ENCODE results near the gene ECE1. TPM values are rescaled to one million over a fixed set of nuclear protein-coding genes. Genes with fewer than 3 reads are reported as not detected.
A peak's percentile ranks its signal among the peaks of the same experiment; 100 is the strongest.

ECE1 gene
- total RNA-seq, 1 donor from 2014 or later = 139 TPM

DNA sequence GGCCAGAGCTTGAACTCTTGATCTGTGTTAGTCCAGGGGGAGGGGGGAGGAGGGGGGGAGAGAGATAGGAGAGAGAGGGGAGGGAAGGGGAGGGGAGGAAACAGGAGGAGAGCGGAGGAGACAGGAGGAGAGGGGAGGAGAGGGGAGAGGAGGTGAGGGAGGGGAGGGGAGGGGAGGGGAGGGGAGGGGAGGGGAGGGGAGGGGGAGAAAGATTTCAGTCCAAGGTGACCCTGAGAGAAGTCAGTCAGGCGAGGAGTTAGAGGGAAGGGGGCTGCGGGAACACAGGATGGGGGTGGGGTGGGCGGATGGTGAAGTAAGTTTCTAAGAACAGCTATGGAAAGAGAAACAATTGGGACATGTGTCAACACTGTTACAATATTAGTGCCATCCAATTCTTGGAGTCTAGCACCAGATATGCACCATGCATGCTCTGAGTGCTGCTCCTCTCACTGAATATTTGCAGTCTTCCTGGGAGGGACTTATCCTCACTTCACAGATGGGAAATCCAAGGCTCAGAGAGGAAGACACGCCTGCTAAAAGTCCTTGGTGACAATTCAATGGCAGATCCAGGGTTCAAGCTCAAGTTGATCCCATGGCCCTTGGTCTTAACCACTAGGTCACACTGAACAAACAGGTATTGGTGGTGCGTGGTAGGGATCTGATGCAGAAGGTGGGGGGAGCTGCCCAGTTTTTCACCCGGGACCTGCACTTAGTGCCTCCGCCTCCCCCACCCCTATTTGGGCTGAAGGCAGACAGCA, 42.5 kb upstream of the ECE1 start:
- Mint-ChIP-seq H3K4me1 (ENCODE audit: low read depth) (peaks cover 80% of the 10 kb centered on the region), H3K9me3 (no peaks in the 10 kb centered on the region), H3K27me3 (ENCODE audit: insufficient read depth) (no peaks in the 10 kb centered on the region), H3K36me3 (ENCODE audit: low read depth) (peaks cover 30% of the 10 kb centered on the region), H3K27ac (peak overlapping the region; percentile 70), H3K4me3 (peak overlapping the region; percentile 54)
- DNase-seq (ENCODE audit: low spot score) = no peak
- intact Hi-C loops (cut with micrococcal nuclease) = no loop called here

DNA sequence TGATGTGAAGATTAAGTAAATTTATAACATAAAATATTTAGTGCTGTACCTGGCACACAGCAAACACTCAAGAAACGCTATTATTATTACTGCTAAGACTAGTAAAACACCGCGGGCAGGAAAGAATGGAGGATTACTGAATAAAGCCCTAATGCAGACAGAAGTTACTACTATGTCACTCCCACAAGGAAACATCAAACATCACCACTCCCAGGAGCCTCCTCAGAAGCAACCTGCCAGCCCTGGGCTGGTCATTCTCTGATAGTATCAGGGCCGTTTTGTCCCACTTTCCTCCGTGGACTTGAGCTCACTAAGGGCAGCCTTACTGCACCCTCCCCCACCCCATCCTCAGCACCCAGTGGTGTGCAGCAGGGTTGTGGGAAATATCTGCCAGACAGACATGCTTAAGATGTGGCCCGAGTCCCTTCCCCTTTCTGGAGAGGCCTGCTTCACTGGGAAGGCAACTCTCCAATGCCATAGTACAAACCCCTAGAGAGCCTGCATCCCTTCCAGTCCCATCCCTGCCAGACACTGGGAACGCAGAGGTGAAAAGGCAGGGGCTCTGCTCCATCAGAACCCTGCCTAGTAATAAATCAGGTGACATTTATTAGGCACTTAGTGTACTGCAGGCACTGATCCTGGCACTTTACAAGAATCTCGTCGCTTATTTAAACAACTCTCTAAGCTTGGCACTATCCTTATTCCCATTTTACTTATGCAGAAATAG, 41.7 kb upstream of the ECE1 start:
- DNase-seq (ENCODE audit: low spot score) = no peak
- peak overlapping the region; percentile 44 for H3K27ac Mint-ChIP-seq
- H3K27me3 Mint-ChIP-seq (ENCODE audit: insufficient read depth) = no peaks in the 10 kb centered on the region
- no peaks in the 10 kb centered on the region for H3K9me3 Mint-ChIP-seq
- intact Hi-C loops (cut with micrococcal nuclease) = no loop called here
- H3K36me3 Mint-ChIP-seq (ENCODE audit: low read depth) = peaks cover 28% of the 10 kb centered on the region
- H3K4me3 Mint-ChIP-seq = no peak overlapping the region
- peaks cover 80% of the 10 kb centered on the region for H3K4me1 Mint-ChIP-seq (ENCODE audit: low read depth)

DNA sequence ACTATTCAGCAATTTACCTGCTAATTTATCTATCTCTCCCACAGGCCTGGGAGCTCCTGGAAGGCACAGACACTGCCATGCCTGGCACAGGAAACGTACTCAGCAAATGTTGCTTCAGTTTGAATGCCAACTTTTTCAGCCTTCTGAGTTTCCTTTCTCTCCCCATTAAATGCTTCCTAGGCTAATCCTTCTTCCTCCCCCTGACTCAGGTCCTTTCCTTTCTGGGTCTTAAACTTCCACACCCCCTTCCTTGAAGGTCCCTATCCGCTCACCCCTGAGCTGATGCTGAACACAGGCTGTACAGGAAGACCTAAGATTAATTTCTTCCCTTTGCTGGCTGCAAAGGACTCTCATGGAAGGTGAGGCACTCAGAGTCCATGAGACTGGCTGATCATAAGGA, 40.3 kb upstream of the ECE1 start:
- Mint-ChIP-seq H3K4me1 (ENCODE audit: low read depth) (peaks cover 83% of the 10 kb centered on the region), H3K9me3 (no peaks in the 10 kb centered on the region), H3K36me3 (ENCODE audit: low read depth) (peaks cover 33% of the 10 kb centered on the region), H3K27me3 (ENCODE audit: insufficient read depth) (no peaks in the 10 kb centered on the region), H3K4me3 (peak overlapping the region; percentile 26), H3K27ac (peak overlapping the region; percentile 66)
- DNase-seq (ENCODE audit: low spot score) = no peak
- intact Hi-C loops (cut with micrococcal nuclease) = no loop called here

DNA sequence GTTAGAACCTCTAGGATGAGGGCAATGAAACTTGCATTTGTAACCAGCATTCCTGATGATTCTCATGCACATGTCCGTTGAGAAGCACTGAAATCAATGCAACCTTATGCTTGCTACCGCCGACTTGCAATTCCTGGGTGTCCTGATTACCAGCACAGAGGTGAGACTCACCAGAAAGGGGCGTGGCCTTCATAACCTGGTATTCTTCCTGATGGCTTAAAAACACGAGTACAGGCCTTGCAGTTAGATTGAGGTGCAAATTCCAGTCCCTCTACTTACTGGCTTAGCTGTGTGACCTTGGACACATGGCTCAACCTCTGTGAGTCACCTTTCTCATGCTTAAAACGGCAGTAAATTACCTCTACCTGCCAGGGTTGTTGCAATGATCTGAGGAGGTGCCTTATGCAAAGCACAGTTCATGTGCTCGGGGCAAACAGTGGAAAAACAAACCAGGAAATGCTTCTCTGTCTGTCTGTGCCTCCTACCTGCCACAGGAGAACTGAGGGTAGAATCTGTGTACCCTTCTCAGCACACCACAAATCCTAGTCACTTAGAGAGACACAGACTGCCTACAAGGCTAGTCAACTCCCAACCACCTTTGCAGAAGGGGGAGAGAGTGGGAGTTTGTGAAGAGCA, 39.1 kb upstream of the ECE1 start:
- no peak for DNase-seq (ENCODE audit: low spot score)
- Mint-ChIP-seq H3K9me3 (no peaks in the 10 kb centered on the region), H3K36me3 (ENCODE audit: low read depth) (peaks cover 38% of the 10 kb centered on the region), H3K4me1 (ENCODE audit: low read depth) (peaks cover 83% of the 10 kb centered on the region), H3K27ac (peak overlapping the region; percentile 84), H3K27me3 (ENCODE audit: insufficient read depth) (peaks cover under 1% of the 10 kb centered on the region), H3K4me3 (peak overlapping the region; percentile 50)
- intact Hi-C loops (cut with micrococcal nuclease) = loop anchor here (1.0 to 10.0 kb wide), 2 partner anchors 36 to 445 kb away; no protein-coding TSS in a partner anchor

DNA sequence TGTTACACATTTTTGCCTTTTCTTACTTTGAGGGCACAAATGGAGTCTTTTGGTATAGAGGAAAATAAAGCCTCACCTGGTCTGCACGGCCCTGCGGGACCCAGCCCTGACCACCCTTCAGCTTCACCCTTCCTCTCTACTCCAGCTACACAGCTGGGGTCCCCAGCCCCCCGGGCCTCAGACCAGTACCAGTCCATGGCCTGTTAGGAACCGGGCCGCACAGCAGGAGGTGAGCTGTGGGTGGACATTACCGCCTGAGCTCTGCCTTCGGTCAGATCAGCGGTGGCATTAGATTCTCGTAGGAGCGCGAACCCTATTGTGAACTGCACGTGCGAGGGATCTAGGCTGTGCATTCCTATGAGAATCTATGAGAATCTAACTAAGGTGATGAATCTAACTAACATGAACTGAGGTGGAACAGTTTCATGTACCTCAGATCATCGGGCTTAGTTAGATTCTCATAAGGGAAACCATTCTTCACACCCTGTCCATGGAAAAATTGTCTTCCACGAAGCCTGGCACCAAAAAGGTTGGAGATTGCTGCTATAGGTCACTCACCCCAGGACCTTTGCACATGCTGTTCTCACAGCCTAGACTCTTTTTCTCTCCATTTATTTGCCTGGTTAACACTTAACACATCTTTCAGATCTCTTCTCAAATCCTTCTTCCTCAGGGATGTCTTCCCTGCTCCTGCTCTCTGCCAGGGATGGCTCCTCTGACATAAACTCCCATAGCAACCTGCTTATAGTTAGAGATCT, 37.5 kb upstream of the ECE1 start:
- no peak overlapping the region for H3K4me3 Mint-ChIP-seq
- H3K9me3 Mint-ChIP-seq = no peaks in the 10 kb centered on the region
- peaks cover 34% of the 10 kb centered on the region for H3K36me3 Mint-ChIP-seq (ENCODE audit: low read depth)
- H3K4me1 Mint-ChIP-seq (ENCODE audit: low read depth) = peaks cover 86% of the 10 kb centered on the region
- H3K27me3 Mint-ChIP-seq (ENCODE audit: insufficient read depth) = peaks cover 2% of the 10 kb centered on the region
- no peak for DNase-seq (ENCODE audit: low spot score)
- intact Hi-C loops (cut with micrococcal nuclease) = loop anchor here (10.0 kb wide), 1 partner anchor 447 kb away; no protein-coding TSS in a partner anchor
- peak overlapping the region; percentile 77 for H3K27ac Mint-ChIP-seq

DNA sequence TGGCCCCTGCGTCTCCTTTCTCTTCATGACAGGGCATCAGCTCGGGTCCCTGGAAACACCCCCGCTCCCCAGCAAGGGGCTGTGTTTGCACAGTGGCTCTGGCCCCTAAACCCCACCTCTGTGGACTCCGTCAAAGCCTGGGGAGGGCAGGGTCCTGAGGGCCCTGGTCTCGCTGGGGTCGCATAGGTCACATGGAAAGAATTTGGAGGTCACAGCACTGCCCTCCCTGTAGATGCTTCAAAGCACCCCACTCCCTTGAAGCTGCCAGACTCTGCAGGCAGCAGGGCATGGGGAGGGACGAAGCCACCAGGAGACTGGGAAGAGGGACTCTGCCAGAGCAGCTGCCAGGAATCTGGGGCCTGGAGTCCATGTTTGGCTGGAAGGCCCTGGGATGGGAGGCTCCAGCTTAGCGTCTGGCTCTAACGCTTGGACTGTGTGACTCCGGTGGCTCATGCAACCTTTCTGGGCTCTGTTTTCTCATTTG, 36.6 kb upstream of the ECE1 start:
- Mint-ChIP-seq H3K9me3 (no peaks in the 10 kb centered on the region), H3K36me3 (ENCODE audit: low read depth) (peaks cover 34% of the 10 kb centered on the region), H3K4me1 (ENCODE audit: low read depth) (peaks cover 86% of the 10 kb centered on the region), H3K4me3 (no peak overlapping the region), H3K27ac (peak overlapping the region; percentile 3), H3K27me3 (ENCODE audit: insufficient read depth) (peaks cover 2% of the 10 kb centered on the region)
- no peak for DNase-seq (ENCODE audit: low spot score)
- intact Hi-C loops (cut with micrococcal nuclease) = loop anchor here (10.0 kb wide), 1 partner anchor 448 kb away; no protein-coding TSS in a partner anchor

DNA sequence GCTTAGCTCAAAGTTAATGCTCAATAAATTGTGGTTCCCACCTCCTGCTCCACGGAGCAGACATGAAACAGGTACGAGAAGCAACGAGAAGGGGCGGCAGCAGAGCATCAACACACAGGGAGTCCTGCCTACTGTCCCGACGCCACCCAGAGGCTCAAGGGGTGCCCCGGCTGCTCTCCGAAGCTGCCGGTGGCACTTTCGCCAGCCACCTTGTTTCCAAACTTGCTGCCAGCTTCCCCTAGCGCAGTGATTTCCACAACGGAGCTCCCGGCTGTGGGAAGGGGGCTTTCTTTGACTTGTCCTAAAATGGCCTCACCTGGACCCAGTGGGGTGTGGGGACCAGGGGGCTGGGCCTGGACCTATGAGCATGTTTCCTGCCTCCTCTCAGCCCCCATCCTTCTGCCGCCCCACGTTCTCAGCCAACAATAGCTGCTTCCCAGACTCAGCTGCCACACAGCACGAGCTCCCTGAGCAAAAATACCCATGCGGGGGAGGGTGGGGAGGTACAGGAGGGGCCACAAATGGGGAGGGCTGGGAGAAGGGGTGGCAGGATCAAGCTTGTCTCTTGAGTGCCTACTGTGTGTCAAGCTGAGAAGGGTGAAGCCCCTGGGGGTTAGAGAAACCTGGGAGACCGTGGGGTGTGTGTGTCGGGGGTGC, 35.6 kb upstream of the ECE1 start:
- Mint-ChIP-seq H3K4me1 (ENCODE audit: low read depth) (peaks cover 79% of the 10 kb centered on the region), H3K27ac (peak overlapping the region; percentile 95), H3K4me3 (peak overlapping the region; percentile 71), H3K9me3 (no peaks in the 10 kb centered on the region), H3K36me3 (ENCODE audit: low read depth) (peaks cover 31% of the 10 kb centered on the region), H3K27me3 (ENCODE audit: insufficient read depth) (peaks cover 2% of the 10 kb centered on the region)
- intact Hi-C loops (cut with micrococcal nuclease) = loop anchor here (2.0 to 10.0 kb wide), 2 partner anchors 37 to 449 kb away; no protein-coding TSS in a partner anchor
- no peak for DNase-seq (ENCODE audit: low spot score)

DNA sequence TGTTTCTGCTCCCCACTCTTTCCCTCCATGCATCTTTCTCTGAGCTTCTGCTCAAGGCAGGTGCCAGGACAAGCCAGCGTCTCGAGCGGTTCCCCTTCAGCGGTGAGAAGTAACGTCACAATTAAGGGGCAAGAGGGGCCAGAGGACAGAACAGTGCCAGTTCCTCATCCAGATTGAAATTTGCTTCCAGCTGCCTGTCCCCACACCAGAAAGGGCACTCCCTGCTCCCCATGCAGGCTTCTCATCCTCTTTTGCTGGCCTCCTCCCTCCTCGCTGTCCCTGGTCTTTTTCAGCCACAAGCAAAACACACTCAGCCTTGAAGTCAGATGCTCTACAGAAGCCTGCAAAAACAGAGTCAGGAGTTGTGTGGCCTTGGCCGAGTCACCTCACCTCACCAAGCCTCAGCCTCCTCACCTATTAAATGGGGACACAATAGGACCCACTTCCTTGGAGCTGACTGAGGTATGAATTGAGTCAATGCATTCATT, 35.0 kb upstream of the ECE1 start:
- no peak for DNase-seq (ENCODE audit: low spot score)
- peak overlapping the region; percentile 71 for H3K4me3 Mint-ChIP-seq
- intact Hi-C loops (cut with micrococcal nuclease) = loop anchor here (2.0 to 10.0 kb wide), 2 partner anchors 38 to 450 kb away; no protein-coding TSS in a partner anchor
- peaks cover 30% of the 10 kb centered on the region for H3K36me3 Mint-ChIP-seq (ENCODE audit: low read depth)
- H3K4me1 Mint-ChIP-seq (ENCODE audit: low read depth) = peaks cover 73% of the 10 kb centered on the region
- peak overlapping the region; percentile 95 for H3K27ac Mint-ChIP-seq
- peaks cover 2% of the 10 kb centered on the region for H3K27me3 Mint-ChIP-seq (ENCODE audit: insufficient read depth)
- no peaks in the 10 kb centered on the region for H3K9me3 Mint-ChIP-seq

DNA sequence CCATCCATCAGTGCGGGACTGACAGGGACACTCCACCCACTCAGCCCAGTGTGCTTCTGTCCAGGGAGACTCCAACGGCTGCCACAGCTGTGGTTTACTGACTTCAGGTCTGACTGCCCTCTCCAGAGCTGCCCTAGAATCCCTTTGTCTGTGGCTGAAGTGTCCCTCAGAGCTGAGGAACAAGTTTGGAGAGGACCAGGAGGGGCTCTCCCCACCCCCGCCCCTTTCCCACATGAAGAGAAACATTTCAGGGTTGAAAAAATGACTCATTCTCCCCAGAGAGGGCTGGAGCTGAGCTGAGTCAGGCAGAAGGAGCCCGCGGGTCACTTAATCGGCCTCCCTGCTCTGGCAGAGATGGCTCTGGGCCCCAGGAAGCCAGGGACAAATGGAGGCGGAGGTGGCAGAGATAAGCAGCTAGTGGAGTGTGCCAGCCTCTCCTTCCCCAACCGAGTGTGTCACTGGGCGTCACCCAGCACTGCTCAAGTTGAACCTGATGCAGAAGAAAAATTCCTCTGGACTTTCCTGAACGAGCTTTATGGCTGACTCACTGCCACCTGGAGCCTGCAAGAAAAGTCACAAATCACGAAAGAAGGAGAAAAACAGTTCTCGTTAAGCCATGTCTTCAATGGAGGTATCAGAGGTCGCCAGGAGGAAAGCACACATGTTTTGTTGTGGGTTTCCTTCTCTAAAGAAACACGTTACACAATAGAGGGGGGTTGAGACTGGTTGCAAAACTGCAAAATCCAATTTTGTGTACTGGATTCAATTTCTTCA, 34.3 kb upstream of the ECE1 start:
- Mint-ChIP-seq H3K4me3 (peak overlapping the region; percentile 71), H3K4me1 (ENCODE audit: low read depth) (peaks cover 68% of the 10 kb centered on the region), H3K27ac (peak overlapping the region; percentile 95), H3K9me3 (no peaks in the 10 kb centered on the region), H3K27me3 (ENCODE audit: insufficient read depth) (peaks cover 2% of the 10 kb centered on the region), H3K36me3 (ENCODE audit: low read depth) (peaks cover 28% of the 10 kb centered on the region)
- intact Hi-C loops (cut with micrococcal nuclease) = loop anchor here (1.0 to 10.0 kb wide), 5 partner anchors 10 to 450 kb away; no protein-coding TSS in a partner anchor
- DNase-seq (ENCODE audit: low spot score) = peak; percentile 40

DNA sequence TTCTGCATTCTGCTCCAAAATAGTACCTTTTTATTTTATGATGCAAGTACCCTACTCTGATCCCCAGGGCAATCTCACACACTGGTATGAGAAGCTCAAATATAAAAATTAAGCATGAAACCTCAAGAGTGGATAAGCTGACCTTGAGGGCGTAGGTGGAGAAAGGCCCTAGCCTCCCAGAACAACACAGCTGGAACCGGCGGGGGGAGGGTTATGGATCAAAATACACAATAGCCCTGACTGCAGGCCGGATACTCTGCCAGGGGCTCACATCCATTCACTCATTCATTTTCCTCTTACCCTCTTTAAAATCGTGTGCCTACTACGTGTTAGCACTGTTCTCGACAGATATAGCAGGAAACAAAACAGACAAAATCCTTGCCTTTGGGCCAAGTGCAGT, 32.8 kb upstream of the ECE1 start:
- Mint-ChIP-seq H3K4me3 (no peak overlapping the region), H3K27ac (peak overlapping the region; percentile 65), H3K27me3 (ENCODE audit: insufficient read depth) (peaks cover 2% of the 10 kb centered on the region), H3K36me3 (ENCODE audit: low read depth) (peaks cover 19% of the 10 kb centered on the region), H3K9me3 (no peaks in the 10 kb centered on the region), H3K4me1 (ENCODE audit: low read depth) (peaks cover 57% of the 10 kb centered on the region)
- DNase-seq (ENCODE audit: low spot score) = no peak
- intact Hi-C loops (cut with micrococcal nuclease) = loop anchor here (10.0 kb wide), 1 partner anchor 452 kb away; no protein-coding TSS in a partner anchor

DNA sequence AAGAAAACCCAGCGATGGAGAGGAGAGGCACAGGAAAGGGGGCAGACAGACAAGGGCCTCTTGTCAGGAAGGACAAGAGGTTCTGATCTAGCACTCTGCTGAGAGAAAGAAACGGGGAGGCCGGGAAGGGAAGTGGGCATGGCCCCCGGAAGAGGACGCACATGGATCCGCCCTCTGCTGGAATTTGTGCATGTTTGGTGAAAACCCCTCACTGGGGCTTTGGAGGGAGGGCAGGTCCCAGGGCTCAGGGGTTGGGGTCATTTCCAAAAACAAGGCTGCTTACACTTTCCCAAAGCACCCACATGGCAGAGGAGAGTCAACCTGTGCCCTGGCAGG, 32.4 kb upstream of the ECE1 start:
- H3K27ac Mint-ChIP-seq = peak overlapping the region; percentile 65
- no peaks in the 10 kb centered on the region for H3K9me3 Mint-ChIP-seq
- peaks cover 19% of the 10 kb centered on the region for H3K36me3 Mint-ChIP-seq (ENCODE audit: low read depth)
- DNase-seq (ENCODE audit: low spot score) = no peak
- H3K27me3 Mint-ChIP-seq (ENCODE audit: insufficient read depth) = peaks cover 2% of the 10 kb centered on the region
- intact Hi-C loops (cut with micrococcal nuclease) = loop anchor here (10.0 kb wide), 1 partner anchor 452 kb away; no protein-coding TSS in a partner anchor
- H3K4me3 Mint-ChIP-seq = peak overlapping the region; percentile 37
- H3K4me1 Mint-ChIP-seq (ENCODE audit: low read depth) = peaks cover 54% of the 10 kb centered on the region
